Measurements from ENCODE around the gene EIF4E3. TPM values are rescaled to one million over a fixed set of nuclear protein-coding genes. Genes with fewer than 3 reads are reported as not detected.
A peak's percentile ranks its signal among the peaks of the same experiment; 100 is the strongest.

EIF4E3 gene
- polyA plus RNA-seq, 1 donor (not counting 4 experiments of a cell fraction or from before 2014, with no cell fraction given): 2.2 TPM

- TF ChIP-seq EZH2 (IDR thresholded peaks at IDR 0.05; ENCODE audit: low read length): no peak
- no peak for TF ChIP-seq CTCF (optimal IDR thresholded peaks at IDR 0.05 in 1 of 3, IDR thresholded peaks at IDR 0.05 in 1 of 3, conservative IDR thresholded peaks at IDR 0.05 in 1 of 3; ENCODE audit: extremely low read depth in 1 of 3, insufficient read depth in 2 of 3, low read length in 3 of 3)
- Histone ChIP-seq H3K36me3 (ENCODE audit: control insufficient read depth in 2 of 2, extremely low read depth in 1 of 2, insufficient read depth in 2 of 2, low read length in 2 of 2) (no peaks in the 10 kb centered on the region), H3K9me1 (ENCODE audit: control insufficient read depth, extremely low read depth, insufficient read depth, low read length) (peaks cover 2% of the 10 kb centered on the region), H3K4me3 (ENCODE audit: control insufficient read depth in 2 of 3, extremely low read depth in 1 of 3, insufficient read depth in 2 of 3, low read depth in 1 of 3, low read length in 3 of 3) (no peak overlapping the region), H2AFZ (ENCODE audit: control insufficient read depth, low read length) (no peak overlapping the region), H4K20me1 (ENCODE audit: control insufficient read depth, extremely low read depth, insufficient read depth, low read length) (no peaks in the 10 kb centered on the region), H3K79me2 (ENCODE audit: control insufficient read depth, insufficient read depth, low read length) (no peaks in the 10 kb centered on the region), H3K9ac (ENCODE audit: control insufficient read depth, extremely low read depth, insufficient read depth, low read length) (no peak overlapping the region), H3K27ac (ENCODE audit: control insufficient read depth, insufficient read depth, low read length) (no peak overlapping the region), H3K4me2 (ENCODE audit: control insufficient read depth, extremely low read depth, insufficient read depth, low read depth, low read length) (no peak overlapping the region), H3K27me3 (ENCODE audit: control insufficient read depth, extremely low read depth, insufficient read depth, low read length) (no peaks in the 10 kb centered on the region), H3K9me3 (ENCODE audit: control insufficient read depth, low read depth, low read length) (no peaks in the 10 kb centered on the region), H3K4me1 (ENCODE audit: control insufficient read depth, extremely low read depth, insufficient read depth, low read length) (peaks cover 59% of the 10 kb centered on the region)
- dilution Hi-C loops (cut with MboI; ENCODE audit: extremely low pct_ligation_motif_present, low sequenced_read_pairs): no loop called here
- FAIRE-seq (no peak), DNase-seq (ENCODE audit: low read depth, low spot score) (no peak)
Observed at GRCh38 chr3:71685686-71686085, 39.5 kb downstream of the EIF4E3 start.

GRCh38 chr3:71684757-71685386 lies 40.3 kb downstream of the EIF4E3 start:
- DNase-seq (ENCODE audit: low read depth, low spot score) (no peak), FAIRE-seq (peak; percentile 89)
- Histone ChIP-seq H3K79me2 (ENCODE audit: control insufficient read depth, insufficient read depth, low read length) (no peaks in the 10 kb centered on the region), H3K4me3 (ENCODE audit: control insufficient read depth in 2 of 3, extremely low read depth in 1 of 3, insufficient read depth in 2 of 3, low read depth in 1 of 3, low read length in 3 of 3) (peak overlapping the region in 1 of 3 experiments; percentile 31), H3K9me1 (ENCODE audit: control insufficient read depth, extremely low read depth, insufficient read depth, low read length) (peaks cover 2% of the 10 kb centered on the region), H3K4me1 (ENCODE audit: control insufficient read depth, extremely low read depth, insufficient read depth, low read length) (peaks cover 52% of the 10 kb centered on the region), H2AFZ (ENCODE audit: control insufficient read depth, low read length) (no peak overlapping the region), H3K9ac (ENCODE audit: control insufficient read depth, extremely low read depth, insufficient read depth, low read length) (no peak overlapping the region), H3K9me3 (ENCODE audit: control insufficient read depth, low read depth, low read length) (no peaks in the 10 kb centered on the region), H3K4me2 (ENCODE audit: control insufficient read depth, extremely low read depth, insufficient read depth, low read depth, low read length) (peak overlapping the region; percentile 67), H3K36me3 (ENCODE audit: control insufficient read depth in 2 of 2, extremely low read depth in 1 of 2, insufficient read depth in 2 of 2, low read length in 2 of 2) (no peaks in the 10 kb centered on the region), H3K27ac (ENCODE audit: control insufficient read depth, insufficient read depth, low read length) (no peak overlapping the region), H3K27me3 (ENCODE audit: control insufficient read depth, extremely low read depth, insufficient read depth, low read length) (no peaks in the 10 kb centered on the region), H4K20me1 (ENCODE audit: control insufficient read depth, extremely low read depth, insufficient read depth, low read length) (no peaks in the 10 kb centered on the region)
- TF ChIP-seq CTCF (optimal IDR thresholded peaks at IDR 0.05 in 1 of 3, IDR thresholded peaks at IDR 0.05 in 1 of 3, conservative IDR thresholded peaks at IDR 0.05 in 1 of 3; ENCODE audit: extremely low read depth in 1 of 3, insufficient read depth in 2 of 3, low read length in 3 of 3): no peak
- no peak for TF ChIP-seq EZH2 (IDR thresholded peaks at IDR 0.05; ENCODE audit: low read length)
- dilution Hi-C loops (cut with MboI; ENCODE audit: extremely low pct_ligation_motif_present, low sequenced_read_pairs): no loop called here
